Gastroesophageal sphincter (tissue), 3 donors: ENCODE results near the gene ANKRD13B.

Source experiments
- EP300 ChIP-seq: sonication (generic); formaldehyde crosslinking; IDR thresholded peaks from one replicate; pipeline ENCODE4 v1.6.1; 2017; ENCODE audit warnings: antibody characterized with exemption, mild to moderate bottlenecking
- POLR2A ChIP-seq, 2 donors: fragments of 450-650 bp; IDR thresholded peaks; one replicate each; pipeline ENCODE4 v1.6.1; 2017; ENCODE audit warnings: antibody characterized with exemption in 2 of 2, mild to moderate bottlenecking in 2 of 2, moderate library complexity in 1 of 2
- POLR2AphosphoS5 ChIP-seq: sonication (generic); formaldehyde crosslinking; IDR thresholded peaks from one replicate; pipeline ENCODE4 v1.6.1; 2017; ENCODE audit warnings: antibody characterized with exemption
- TF ChIP-seq, protein P1 (sequence below), 4 experiments: fragments of 200-600 bp in 2 of 4; fragments of 450-650 bp in 2 of 4; sonication (generic) in 1 of 4; IDR thresholded peaks; one replicate each; pipeline ENCODE4 v1.5.1; 2017 to 2019; ENCODE audit warnings: antibody characterized with exemption in 4 of 4, mild to moderate bottlenecking in 2 of 4, moderate library complexity in 2 of 4

- TF ChIP-seq, protein P1, sequence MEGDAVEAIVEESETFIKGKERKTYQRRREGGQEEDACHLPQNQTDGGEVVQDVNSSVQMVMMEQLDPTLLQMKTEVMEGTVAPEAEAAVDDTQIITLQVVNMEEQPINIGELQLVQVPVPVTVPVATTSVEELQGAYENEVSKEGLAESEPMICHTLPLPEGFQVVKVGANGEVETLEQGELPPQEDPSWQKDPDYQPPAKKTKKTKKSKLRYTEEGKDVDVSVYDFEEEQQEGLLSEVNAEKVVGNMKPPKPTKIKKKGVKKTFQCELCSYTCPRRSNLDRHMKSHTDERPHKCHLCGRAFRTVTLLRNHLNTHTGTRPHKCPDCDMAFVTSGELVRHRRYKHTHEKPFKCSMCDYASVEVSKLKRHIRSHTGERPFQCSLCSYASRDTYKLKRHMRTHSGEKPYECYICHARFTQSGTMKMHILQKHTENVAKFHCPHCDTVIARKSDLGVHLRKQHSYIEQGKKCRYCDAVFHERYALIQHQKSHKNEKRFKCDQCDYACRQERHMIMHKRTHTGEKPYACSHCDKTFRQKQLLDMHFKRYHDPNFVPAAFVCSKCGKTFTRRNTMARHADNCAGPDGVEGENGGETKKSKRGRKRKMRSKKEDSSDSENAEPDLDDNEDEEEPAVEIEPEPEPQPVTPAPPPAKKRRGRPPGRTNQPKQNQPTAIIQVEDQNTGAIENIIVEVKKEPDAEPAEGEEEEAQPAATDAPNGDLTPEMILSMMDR (IDR thresholded peaks at IDR 0.05), result no peak
- no peak for TF ChIP-seq POLR2A (IDR thresholded peaks at IDR 0.05)
- no peak for TF ChIP-seq POLR2AphosphoS5
- no peak for TF ChIP-seq EP300
Observed at GRCh38 chr17:29659155-29659554, 66.2 kb downstream of the ANKRD13B start.
